T-helper 22 cell (primary cell): ENCODE measurements around the gene CYB5A.
"Not testable (repeated sequence)": the region's sequence is repeated elsewhere in the genome, so short reads cannot be mapped to it uniquely, and the experiment has no call there.

Source experiments
- DNase-seq: peaks from one replicate; pipeline ENCODE4 v3.0.0-alpha.2; 2020; ENCODE audit warnings: low read depth

The CYB5A gene, protein sequence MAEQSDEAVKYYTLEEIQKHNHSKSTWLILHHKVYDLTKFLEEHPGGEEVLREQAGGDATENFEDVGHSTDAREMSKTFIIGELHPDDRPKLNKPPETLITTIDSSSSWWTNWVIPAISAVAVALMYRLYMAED

DNA sequence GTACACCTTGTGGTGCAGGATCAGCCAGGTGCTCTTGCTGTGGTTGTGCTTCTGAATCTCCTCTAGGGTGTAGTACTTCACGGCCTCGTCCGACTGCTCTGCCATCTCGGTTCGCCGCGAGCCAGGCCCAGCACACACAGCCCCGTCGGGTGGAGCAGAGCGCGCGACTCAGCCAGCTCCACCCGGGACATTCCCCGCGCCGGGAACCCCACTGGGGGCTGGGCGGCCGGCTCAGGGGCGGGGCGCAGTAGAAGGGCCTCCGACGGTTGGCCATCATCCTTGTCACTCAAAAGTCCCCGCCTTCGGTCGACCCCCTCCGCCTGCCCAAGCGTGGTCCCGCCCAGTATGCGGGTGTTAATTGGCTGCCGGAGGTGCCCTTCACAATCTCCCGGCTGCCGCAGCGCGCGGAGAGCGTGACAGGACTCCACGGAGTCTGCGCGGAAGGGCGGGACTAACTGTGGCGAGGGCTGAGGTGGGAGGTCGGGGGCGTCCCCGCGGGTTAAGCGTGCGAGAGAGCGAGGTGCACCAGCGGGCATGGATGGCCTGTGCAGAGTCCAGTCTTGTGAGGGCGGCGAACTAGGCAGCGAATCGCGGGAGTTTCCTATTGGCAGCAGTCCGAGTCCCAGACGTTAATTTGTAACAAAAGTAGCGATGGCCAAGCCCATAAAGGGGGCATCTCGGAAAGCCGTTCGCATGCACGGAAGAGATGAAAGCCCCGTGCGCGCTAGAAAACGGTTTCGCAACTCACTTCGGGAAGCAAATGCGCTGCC, at the start of gene CYB5A:
TSS of gene CYB5A (minus strand) at position 193 of the 770 bp plus-strand sequence. CDS start at position 105, 88 bp downstream.
- DNase-seq: peak; percentile 96

GRCh38 chr18:74337912-74338309, 46.1 kb upstream of the CYB5A start:
- no peak for DNase-seq

GRCh38 chr18:74337155-74337911, 45.6 kb upstream of the CYB5A start:
- no peak for DNase-seq

- DNase-seq: no peak
Measured at GRCh38 chr18:74336656-74337055, 44.9 kb upstream of the CYB5A start.

DNA sequence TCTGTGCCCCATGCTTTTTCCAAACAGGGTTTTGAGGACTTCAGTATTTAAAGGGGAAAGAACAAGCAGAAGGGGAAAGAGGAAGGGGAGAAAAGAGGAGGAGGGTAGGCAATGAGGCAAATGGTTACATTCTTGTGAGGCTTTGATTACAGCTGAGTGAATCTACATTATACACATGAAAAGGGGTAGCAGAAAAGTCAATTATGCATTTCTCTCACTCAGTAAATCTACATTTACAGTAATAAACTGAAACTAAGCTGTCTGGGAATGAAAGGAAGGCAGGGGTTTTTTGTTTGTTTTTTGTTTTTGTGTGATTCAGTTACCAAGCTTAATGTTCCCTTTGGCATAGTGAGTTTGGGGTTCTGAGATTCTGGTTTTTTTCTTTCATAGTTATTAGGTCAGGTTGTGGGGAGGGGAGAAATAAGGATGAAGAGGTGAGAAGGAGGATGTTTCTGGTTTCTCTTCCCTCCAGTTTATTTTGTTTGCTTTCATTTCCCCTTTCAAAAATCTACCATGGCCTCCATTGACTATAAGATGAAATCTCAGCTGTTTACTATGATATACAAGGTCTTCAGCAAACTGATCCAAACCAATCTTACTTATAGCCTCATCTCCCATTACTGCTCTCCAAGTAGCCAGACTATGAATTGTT, 42.6 kb upstream of the CYB5A start:
- DNase-seq: no peak

DNA sequence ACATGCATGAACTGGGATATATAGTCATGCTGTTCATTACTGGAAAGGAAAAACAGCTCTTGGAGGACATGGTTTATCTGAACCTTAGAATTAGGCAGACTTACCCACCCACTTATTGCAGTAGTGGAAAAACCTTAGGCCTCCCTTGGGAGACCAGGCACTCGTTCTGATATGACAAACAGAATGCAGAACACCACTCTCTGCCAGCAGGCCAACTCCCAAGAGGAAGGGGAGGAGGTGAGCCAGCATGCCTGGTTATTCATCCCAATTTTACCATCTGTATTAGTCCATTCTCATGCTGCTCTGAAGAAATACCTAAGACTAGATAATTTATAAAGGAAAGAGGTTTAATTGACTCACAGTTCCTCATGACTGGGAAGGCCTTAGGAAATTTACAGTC, 41.3 kb upstream of the CYB5A start:
- DNase-seq: no peak

- DNase-seq: no peak
Measured at GRCh38 chr18:74331404-74331803, 39.6 kb upstream of the CYB5A start.

DNA sequence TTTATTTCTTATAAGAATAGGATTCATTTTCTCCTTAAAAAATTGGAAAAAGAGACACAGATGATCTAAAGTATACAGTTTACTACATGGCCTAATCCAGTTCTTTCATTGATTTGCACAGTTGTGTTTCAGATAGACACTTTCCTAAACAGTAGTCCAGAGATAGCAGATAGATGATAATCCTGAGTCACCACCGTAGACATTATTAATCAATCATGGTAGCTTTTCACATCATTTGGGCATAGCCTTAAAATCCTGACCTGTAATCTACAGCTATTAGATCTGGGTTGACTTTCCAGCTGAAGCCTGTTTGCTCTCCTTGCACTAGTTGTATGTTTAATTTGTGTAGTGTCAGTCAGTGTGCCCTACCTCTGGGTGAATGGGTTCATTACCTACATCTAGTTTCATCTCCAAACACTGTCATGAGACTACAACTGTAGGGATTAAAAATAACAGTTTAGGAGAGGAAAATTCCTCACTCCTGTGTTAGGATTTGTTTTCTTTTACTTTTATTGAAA, 38.0 kb upstream of the CYB5A start:
- DNase-seq: no peak

- DNase-seq: no peak
Measured at GRCh38 chr18:74328206-74328605, 36.4 kb upstream of the CYB5A start.

DNA sequence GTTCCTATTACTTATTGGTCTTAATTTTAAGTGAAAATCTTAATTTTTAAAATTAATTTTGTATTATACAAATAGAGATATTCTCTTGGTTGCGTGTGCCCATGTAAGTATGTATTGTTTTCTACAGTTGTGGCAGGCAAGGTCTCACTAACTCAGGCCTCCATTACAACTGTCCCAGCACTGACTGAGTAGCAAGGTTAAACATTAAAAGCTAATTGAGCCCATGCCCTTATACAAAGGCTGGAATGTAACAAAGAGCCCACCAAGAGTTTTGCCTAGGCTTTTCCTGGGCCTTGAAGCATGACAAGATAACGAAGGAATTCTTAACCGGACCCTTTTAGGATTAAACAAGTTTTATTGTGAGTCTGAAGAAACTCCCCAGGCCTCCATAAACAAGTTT, 35.0 kb upstream of the CYB5A start:
- not testable (repeated sequence) for DNase-seq

GRCh38 chr18:74326231-74326630, 34.5 kb upstream of the CYB5A start:
- no peak for DNase-seq

- DNase-seq: no peak
Measured at GRCh38 chr18:74316257-74317170, 24.8 kb upstream of the CYB5A start.

GRCh38 chr18:74315464-74316256, 23.9 kb upstream of the CYB5A start, which contains the start of gene C18orf63:
Gene C18orf63 (plus strand): TSS chr18:74315839. CDS start chr18:74317866, 2,027 bp downstream.
- no peak for DNase-seq

DNA sequence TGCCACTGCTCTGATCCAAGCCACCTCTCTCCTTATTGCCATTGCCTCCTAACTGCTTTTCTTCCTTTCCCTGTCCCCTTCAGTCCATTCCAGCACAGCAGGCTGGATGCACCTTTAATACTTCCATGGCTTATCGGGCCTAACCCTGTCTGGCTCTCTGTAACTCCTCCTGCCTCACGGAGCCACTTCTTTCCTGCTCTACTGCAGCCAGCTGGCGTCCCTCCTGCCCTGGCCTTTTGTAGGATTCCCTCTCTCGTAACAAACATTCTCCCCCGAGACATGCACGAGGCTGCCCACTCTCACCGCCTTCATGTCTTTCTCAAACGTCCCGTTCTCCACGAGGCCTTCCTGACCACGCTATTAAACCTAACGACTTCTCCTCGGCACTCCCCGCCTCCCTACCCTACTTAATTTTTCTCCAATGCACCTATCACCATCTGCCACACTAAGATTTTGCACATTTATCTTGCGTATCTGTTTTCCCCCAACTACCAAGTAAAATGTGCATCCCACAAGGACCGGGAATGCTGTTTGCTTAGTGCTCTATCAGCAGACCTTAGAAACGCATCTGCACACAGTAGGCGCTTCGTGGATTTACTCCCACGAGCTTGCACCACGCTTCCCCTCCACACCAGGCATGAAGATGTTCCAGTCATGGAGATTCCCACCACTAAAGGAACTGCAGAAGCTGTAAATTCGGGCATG, 23.1 kb upstream of the CYB5A start:
- DNase-seq: no peak

- DNase-seq: no peak
Measured at GRCh38 chr18:74311000-74311399, 19.2 kb upstream of the CYB5A start.

GRCh38 chr18:74310411-74310810, 18.6 kb upstream of the CYB5A start:
- no peak for DNase-seq

DNA sequence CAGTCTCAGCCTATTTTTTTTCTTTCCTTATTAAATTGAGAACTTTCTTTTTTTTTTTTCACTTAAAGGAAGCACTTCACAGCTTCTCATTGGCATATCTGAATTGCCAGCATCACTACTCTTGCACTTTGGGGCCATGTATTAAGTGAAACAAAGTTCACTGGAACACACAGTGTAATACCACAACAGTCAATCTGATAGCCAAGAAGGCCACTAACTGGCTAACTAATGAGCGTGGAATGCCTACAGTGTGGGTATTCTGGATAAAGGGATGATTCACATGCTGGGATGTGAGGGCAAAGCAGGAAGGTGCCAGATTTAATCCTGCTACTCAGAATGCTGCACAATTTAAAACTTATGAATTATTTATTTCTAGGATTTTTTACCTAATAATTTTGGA, 12.2 kb upstream of the CYB5A start:
- DNase-seq: no peak

DNA sequence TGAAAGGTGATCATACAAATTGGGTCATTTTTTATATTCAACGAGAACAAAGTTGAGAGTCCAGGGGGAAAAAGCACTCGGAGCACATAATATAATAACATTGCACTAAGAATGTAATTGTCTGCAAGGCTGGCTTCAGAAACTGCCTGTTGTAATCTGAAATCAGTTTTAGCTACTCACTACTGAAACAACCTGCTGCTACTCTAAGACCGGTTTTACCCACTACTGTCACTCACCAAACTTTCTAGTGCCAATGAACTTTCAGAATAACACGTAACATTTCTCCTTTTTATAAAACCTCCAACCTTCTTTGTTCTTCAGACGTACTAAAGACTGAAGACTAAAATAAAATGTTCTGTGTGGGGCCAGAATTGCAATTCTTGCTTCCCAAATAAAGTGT, 11.5 kb upstream of the CYB5A start:
- no peak for DNase-seq

DNA sequence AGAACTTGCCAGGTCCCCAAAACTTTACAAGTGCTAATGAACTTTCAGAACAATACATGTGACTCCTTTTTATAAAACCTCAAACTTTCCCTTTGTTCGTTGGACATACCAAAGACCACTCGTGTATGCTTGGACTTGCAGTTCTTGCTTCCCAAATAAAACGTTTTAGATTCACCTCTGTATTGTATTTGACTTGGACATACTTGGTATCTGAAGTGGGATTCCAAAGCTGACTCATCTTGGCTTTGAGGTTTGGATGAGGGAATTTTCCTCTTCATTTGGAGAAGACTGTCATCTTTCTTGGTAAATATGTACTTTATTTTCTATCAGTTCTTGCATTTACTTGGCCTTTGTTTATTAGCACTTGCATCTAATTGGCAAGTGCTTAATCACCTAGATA, 8.0 kb upstream of the CYB5A start:
- DNase-seq: no peak

DNA sequence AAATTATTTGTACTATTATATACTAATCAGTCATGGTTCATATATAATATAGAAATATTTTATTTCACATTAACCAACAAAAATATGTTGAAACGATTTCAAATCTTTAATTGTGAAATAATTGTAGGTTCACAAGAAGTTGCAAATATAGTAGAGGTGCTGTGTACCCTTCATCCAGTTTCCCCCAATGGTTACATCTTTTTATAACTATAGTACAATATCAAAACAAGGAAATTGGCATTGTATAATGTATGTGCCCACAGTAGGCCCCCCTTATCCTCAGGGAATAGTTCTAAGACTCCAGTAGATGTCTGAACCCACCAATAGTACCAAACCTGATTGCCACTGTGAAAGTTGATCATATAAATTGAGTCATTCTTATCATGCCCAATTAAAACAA, 7.4 kb upstream of the CYB5A start:
- DNase-seq: no peak
